Activated CD8-positive, alpha-beta T cell treated with anti-CD3 and anti-CD28 coated beads for 36 hours (primary cell): Measurements from ENCODE around the gene GBF1. TPM values are rescaled to one million over a fixed set of nuclear protein-coding genes. Genes with fewer than 3 reads are reported as not detected.

Experiments used
- ATAC-seq: fragments of 200-7000 bp; cut with Tn5 transposase; one replicate; pipeline ENCODE4 v1.10.0; 2021; ENCODE audit warnings: mild to moderate bottlenecking, moderate library complexity
- CTCF ChIA-PET: fragments of 350-600 bp; sonication (Branson Sonifier 250); formaldehyde crosslinking; loops from one replicate; lab custom pipeline; 2021; ENCODE audit warnings: antibody characterized with exemption; lab: Charles Lee
- POLR2A ChIA-PET: fragments of 350-600 bp; sonication (Branson Sonifier 250); formaldehyde crosslinking; loops from one replicate; lab custom pipeline; 2021; ENCODE audit warnings: antibody characterized with exemption; lab: Charles Lee
- DNase-seq: peaks from one replicate; pipeline ENCODE4 v3.0.0-alpha.2; 2020
- H3K27ac Mint-ChIP-seq: one replicate; pipeline ENCODE4 v1.8.0; 2021; ENCODE audit warnings: mild to moderate bottlenecking, mixed read lengths
- H3K27me3 Mint-ChIP-seq: one replicate; pipeline ENCODE4 v1.8.0; 2021; ENCODE audit warnings: mixed read lengths
- H3K36me3 Mint-ChIP-seq: one replicate; pipeline ENCODE4 v1.8.0; 2021; ENCODE audit warnings: low read depth, mixed read lengths
- H3K4me1 Mint-ChIP-seq: one replicate; pipeline ENCODE4 v1.8.0; 2021; ENCODE audit warnings: low read depth, mixed read lengths
- H3K4me3 Mint-ChIP-seq: one replicate; pipeline ENCODE4 v1.8.0; 2021; ENCODE audit warnings: mild to moderate bottlenecking, moderate library complexity, mixed read lengths
- H3K9me3 Mint-ChIP-seq: one replicate; pipeline ENCODE4 v1.8.0; 2021; ENCODE audit warnings: mixed read lengths
- intact Hi-C: fragments of 100-400 bp; cut with micrococcal nuclease; formaldehyde crosslinking; loops from one replicate; pipeline ENCODE4 v1.10.0; 2022
- total RNA-seq, 2 experiments: library from RNA; stranded (reverse); gene quantifications; one replicate each; pipeline ENCODE4 v1.2.3, GENCODE V29; 2021
- TF ChIP-seq, protein P1 (sequence below): fragments of 200-600 bp; IDR thresholded peaks from one replicate; pipeline ENCODE4 v1.8.0; 2022; ENCODE audit warnings: antibody characterized with exemption, mild to moderate bottlenecking

GBF1 gene
- total RNA-seq, 2 experiments from 2014 or later = 25.4 to 28.2 TPM

DNA sequence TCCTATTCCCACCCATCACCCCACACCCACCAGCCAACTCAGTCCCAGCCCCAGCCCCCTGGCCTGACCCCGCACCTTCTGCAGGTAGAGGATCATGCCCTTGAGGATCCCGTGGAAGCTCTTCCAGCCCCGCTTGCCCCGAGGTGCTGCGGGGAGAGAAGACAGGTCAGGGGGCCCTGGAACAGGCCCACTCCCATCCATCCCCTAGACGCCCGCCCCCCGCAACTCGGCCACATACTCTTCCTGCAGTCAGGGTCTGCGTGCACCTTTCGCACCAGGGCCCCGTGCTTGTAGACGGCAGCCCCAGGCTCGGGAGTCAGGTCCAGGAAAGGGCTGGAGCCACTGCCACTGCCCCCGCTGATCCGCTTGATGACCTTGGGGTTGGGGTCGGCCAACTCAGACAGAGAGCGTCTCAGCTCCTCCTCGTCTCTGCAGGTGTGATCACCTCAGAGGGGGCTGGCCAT is 159.8 kb downstream of the GBF1 start:
- TF ChIP-seq, protein P1, sequence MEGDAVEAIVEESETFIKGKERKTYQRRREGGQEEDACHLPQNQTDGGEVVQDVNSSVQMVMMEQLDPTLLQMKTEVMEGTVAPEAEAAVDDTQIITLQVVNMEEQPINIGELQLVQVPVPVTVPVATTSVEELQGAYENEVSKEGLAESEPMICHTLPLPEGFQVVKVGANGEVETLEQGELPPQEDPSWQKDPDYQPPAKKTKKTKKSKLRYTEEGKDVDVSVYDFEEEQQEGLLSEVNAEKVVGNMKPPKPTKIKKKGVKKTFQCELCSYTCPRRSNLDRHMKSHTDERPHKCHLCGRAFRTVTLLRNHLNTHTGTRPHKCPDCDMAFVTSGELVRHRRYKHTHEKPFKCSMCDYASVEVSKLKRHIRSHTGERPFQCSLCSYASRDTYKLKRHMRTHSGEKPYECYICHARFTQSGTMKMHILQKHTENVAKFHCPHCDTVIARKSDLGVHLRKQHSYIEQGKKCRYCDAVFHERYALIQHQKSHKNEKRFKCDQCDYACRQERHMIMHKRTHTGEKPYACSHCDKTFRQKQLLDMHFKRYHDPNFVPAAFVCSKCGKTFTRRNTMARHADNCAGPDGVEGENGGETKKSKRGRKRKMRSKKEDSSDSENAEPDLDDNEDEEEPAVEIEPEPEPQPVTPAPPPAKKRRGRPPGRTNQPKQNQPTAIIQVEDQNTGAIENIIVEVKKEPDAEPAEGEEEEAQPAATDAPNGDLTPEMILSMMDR = no peak
- intact Hi-C loops = no loop called here
- Mint-ChIP-seq H3K27ac (no peak overlapping the region), H3K4me3 (no peak overlapping the region), H3K9me3 (no peaks in the 10 kb centered on the region), H3K4me1 (peaks cover 37% of the 10 kb centered on the region), H3K27me3 (no peaks in the 10 kb centered on the region), H3K36me3 (peaks cover 26% of the 10 kb centered on the region)
- CTCF ChIA-PET = interaction anchor here (1.1 to 15.2 kb wide), 5 partner anchors 11 to 175 kb away, joined by 3 to 143 read pairs (median 4); partner anchors contain the start of gene FBXL15
- DNase-seq (peak; percentile 16), ATAC-seq (no peak)
- POLR2A ChIA-PET = interaction anchor here (0.6 to 6.4 kb wide), 12 partner anchors 9 to 268 kb away, joined by 3 to 88 read pairs (median 5); partner anchors contain the start of genes CUEDC2, FBXL15 and NFKB2

GRCh38 chr10:102405632-102406031 is 160.3 kb downstream of the GBF1 start:
- no peaks in the 10 kb centered on the region for H3K9me3 Mint-ChIP-seq
- DNase-seq (peak; percentile 46), ATAC-seq (peak; percentile 2)
- intact Hi-C loops = no loop called here
- peaks cover 32% of the 10 kb centered on the region for H3K4me1 Mint-ChIP-seq
- H3K36me3 Mint-ChIP-seq = peaks cover 21% of the 10 kb centered on the region
- ChIA-PET POLR2A (interaction anchor here (0.8 to 6.4 kb wide), 9 partner anchors 9 to 269 kb away, joined by 3 to 88 read pairs (median 5); partner anchors contain the start of genes FBXL15 and NFKB2), CTCF (interaction anchor here (1.1 to 15.2 kb wide), 5 partner anchors 11 to 175 kb away, joined by 3 to 143 read pairs (median 4); partner anchors contain the start of gene FBXL15)
- H3K27me3 Mint-ChIP-seq = no peaks in the 10 kb centered on the region
- TF ChIP-seq, protein P1 = no peak
- H3K27ac Mint-ChIP-seq = peak overlapping the region; percentile 18
- no peak overlapping the region for H3K4me3 Mint-ChIP-seq

DNA sequence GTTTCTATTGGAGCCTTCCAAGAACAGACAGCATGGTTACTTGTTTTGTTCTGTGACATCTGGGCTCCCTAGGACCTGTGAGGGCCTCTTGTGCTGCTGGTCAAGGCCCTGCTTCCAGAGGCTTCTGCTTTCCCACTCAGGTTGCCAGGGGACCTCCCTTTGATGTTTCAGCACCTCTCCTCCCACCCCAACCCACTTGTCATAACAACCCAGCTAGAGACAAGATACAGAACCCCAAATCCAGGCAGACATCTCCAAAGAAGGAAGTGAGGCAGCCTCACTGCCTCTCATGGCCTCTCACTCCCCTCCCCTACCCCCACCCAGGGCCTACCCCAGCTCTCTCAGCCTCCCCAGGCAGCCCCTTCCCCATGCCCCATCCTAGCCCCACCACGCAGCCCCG is 161.5 kb downstream of the GBF1 start:
- Mint-ChIP-seq H3K27ac (no peak overlapping the region), H3K27me3 (peaks cover 5% of the 10 kb centered on the region), H3K9me3 (no peaks in the 10 kb centered on the region), H3K4me3 (no peak overlapping the region), H3K36me3 (peaks cover 12% of the 10 kb centered on the region), H3K4me1 (peaks cover 36% of the 10 kb centered on the region)
- DNase-seq (peak; percentile 15), ATAC-seq (no peak)
- intact Hi-C loops = no loop called here
- TF ChIP-seq, protein P1 = no peak
- ChIA-PET CTCF (interaction anchor here (1.0 to 15.2 kb wide), 3 partner anchors 11 to 177 kb away, joined by 3 to 143 read pairs (median 28); partner anchors contain the start of genes FBXL15 and NFKB2), POLR2A (interaction anchor here (1.3 to 6.4 kb wide), 4 partner anchors 11 to 55 kb away, joined by 4 to 88 read pairs (median 9); partner anchors contain the start of genes FBXL15 and NFKB2)

GRCh38 chr10:102407425-102408130 is 162.2 kb downstream of the GBF1 start:
- ChIA-PET POLR2A (interaction anchor here (1.1 to 6.4 kb wide), 5 partner anchors 11 to 54 kb away, joined by 3 to 88 read pairs (median 6); partner anchors contain the start of genes FBXL15 and NFKB2), CTCF (interaction anchor here (0.9 to 15.2 kb wide), 4 partner anchors 9 to 177 kb away, joined by 3 to 143 read pairs (median 18); partner anchors contain the start of genes FBXL15 and NFKB2)
- ATAC-seq (no peak), DNase-seq (no peak)
- H3K4me1 Mint-ChIP-seq = peaks cover 34% of the 10 kb centered on the region
- no peak overlapping the region for H3K4me3 Mint-ChIP-seq
- TF ChIP-seq, protein P1 = no peak
- no peaks in the 10 kb centered on the region for H3K9me3 Mint-ChIP-seq
- peaks cover 6% of the 10 kb centered on the region for H3K27me3 Mint-ChIP-seq
- intact Hi-C loops = no loop called here
- H3K27ac Mint-ChIP-seq = no peak overlapping the region
- peaks cover 5% of the 10 kb centered on the region for H3K36me3 Mint-ChIP-seq
